Measurements from ENCODE around the gene MRPS14.

GRCh38 chr1:175000697-175001187 lies 22.5 kb downstream of the MRPS14 start:
- TF ChIP-seq POLR2A (IDR thresholded peaks at IDR 0.05; ENCODE audit: borderline replicate concordance, extremely low read depth, insufficient read depth, insufficient read length) = no peak
- TF ChIP-seq, protein P1, sequence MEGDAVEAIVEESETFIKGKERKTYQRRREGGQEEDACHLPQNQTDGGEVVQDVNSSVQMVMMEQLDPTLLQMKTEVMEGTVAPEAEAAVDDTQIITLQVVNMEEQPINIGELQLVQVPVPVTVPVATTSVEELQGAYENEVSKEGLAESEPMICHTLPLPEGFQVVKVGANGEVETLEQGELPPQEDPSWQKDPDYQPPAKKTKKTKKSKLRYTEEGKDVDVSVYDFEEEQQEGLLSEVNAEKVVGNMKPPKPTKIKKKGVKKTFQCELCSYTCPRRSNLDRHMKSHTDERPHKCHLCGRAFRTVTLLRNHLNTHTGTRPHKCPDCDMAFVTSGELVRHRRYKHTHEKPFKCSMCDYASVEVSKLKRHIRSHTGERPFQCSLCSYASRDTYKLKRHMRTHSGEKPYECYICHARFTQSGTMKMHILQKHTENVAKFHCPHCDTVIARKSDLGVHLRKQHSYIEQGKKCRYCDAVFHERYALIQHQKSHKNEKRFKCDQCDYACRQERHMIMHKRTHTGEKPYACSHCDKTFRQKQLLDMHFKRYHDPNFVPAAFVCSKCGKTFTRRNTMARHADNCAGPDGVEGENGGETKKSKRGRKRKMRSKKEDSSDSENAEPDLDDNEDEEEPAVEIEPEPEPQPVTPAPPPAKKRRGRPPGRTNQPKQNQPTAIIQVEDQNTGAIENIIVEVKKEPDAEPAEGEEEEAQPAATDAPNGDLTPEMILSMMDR (IDR thresholded peaks at IDR 0.05 in 2 of 3, conservative IDR thresholded peaks at IDR 0.05 in 1 of 3; ENCODE audit: borderline replicate concordance in 1 of 3, insufficient read depth in 1 of 3, low read depth in 2 of 3, low read length in 2 of 3) = no peak
- no peak for TF ChIP-seq RAD21 (IDR thresholded peaks at IDR 0.05; ENCODE audit: low read depth)
- no peak for TF ChIP-seq EZH2phosphoT487 (IDR thresholded peaks at IDR 0.05; ENCODE audit: borderline replicate concordance)
- no peak for TF ChIP-seq CBX3 (IDR thresholded peaks at IDR 0.05; ENCODE audit: low read depth)
- TF ChIP-seq CEBPB (IDR thresholded peaks at IDR 0.05; ENCODE audit: low read depth) = no peak
- TF ChIP-seq ZNF274 (IDR thresholded peaks at IDR 0.05; ENCODE audit: low read depth, low read length) = no peak

Data from HCT116 (cell line).